ENCODE results near the gene GNG13. TPM values are rescaled to one million over a fixed set of nuclear protein-coding genes. Genes with fewer than 3 reads are reported as not detected.
A peak's percentile ranks its signal among the peaks of the same experiment; 100 is the strongest.

Gene GNG13
- total RNA-seq, 1 donor from 2014 or later, result not detected

GRCh38 chr16:791131-791530 is 9.4 kb downstream of the GNG13 start:
- H3K27ac Mint-ChIP-seq, result no peak overlapping the region
- peaks cover 6% of the 10 kb centered on the region for H3K36me3 Mint-ChIP-seq
- H3K9me3 ChIP-seq (ENCODE audit: low read depth), result no peaks in the 10 kb centered on the region
- no peak overlapping the region for H3K4me3 ChIP-seq
- H3K9ac ChIP-seq, result no peak overlapping the region
- H3K4me1 Mint-ChIP-seq, result peaks cover 5% of the 10 kb centered on the region
- peaks cover 51% of the 10 kb centered on the region for H4K20me1 ChIP-seq (ENCODE audit: low read depth)
- peaks cover 2% of the 10 kb centered on the region for H3K27me3 Mint-ChIP-seq (ENCODE audit: insufficient read depth, low read depth)
- no peaks in the 10 kb centered on the region for H3K27me3 ChIP-seq
- no peak overlapping the region for H2AFZ ChIP-seq (replicated peaks)
- peaks cover 27% of the 10 kb centered on the region for H3K79me2 ChIP-seq (ENCODE audit: low read depth)
- H3K4me2 ChIP-seq, result no peak overlapping the region
- peaks cover 7% of the 10 kb centered on the region for H3K4me1 ChIP-seq
- no peaks in the 10 kb centered on the region for H3F3A ChIP-seq (ENCODE audit: low read depth)
- no peaks in the 10 kb centered on the region for H3K9me3 Mint-ChIP-seq
- TF ChIP-seq EZH2phosphoT487 (IDR thresholded peaks at IDR 0.05) (no peak), CTCF (IDR thresholded peaks at IDR 0.05) (no peak), EZH2 (IDR thresholded peaks at IDR 0.05) (no peak)
- peak overlapping the region; percentile 77 for H3K4me3 Mint-ChIP-seq
- no peak overlapping the region for H3K27ac ChIP-seq
- no peaks in the 10 kb centered on the region for H3K36me3 ChIP-seq
- DNase-seq (ENCODE audit: low spot score), result no peak

GRCh38 chr16:790086-790485 is 10.4 kb downstream of the GNG13 start:
- peaks cover 6% of the 10 kb centered on the region for H3K36me3 Mint-ChIP-seq
- Histone ChIP-seq H3K4me2 (no peak overlapping the region), H4K20me1 (ENCODE audit: low read depth) (peaks cover 52% of the 10 kb centered on the region), H3K27me3 (no peaks in the 10 kb centered on the region), H3K9me3 (ENCODE audit: low read depth) (no peaks in the 10 kb centered on the region), H3K4me3 (no peak overlapping the region), H3K36me3 (no peaks in the 10 kb centered on the region), H3K79me2 (ENCODE audit: low read depth) (peaks cover 27% of the 10 kb centered on the region), H3K9ac (no peak overlapping the region), H3F3A (ENCODE audit: low read depth) (peaks cover 3% of the 10 kb centered on the region), H3K27ac (no peak overlapping the region), H2AFZ (replicated peaks) (no peak overlapping the region), H3K4me1 (peaks cover 7% of the 10 kb centered on the region)
- no peak for DNase-seq (ENCODE audit: low spot score)
- peaks cover 5% of the 10 kb centered on the region for H3K4me1 Mint-ChIP-seq
- H3K27ac Mint-ChIP-seq, result no peak overlapping the region
- peak overlapping the region; percentile 78 for H3K4me3 Mint-ChIP-seq
- TF ChIP-seq EZH2 (IDR thresholded peaks at IDR 0.05) (no peak), EZH2phosphoT487 (IDR thresholded peaks at IDR 0.05) (no peak), CTCF (IDR thresholded peaks at IDR 0.05) (no peak)
- peaks cover 2% of the 10 kb centered on the region for H3K27me3 Mint-ChIP-seq (ENCODE audit: insufficient read depth, low read depth)
- H3K9me3 Mint-ChIP-seq, result no peaks in the 10 kb centered on the region

- Histone ChIP-seq H2AFZ (replicated peaks) (no peak overlapping the region), H4K20me1 (ENCODE audit: low read depth) (peaks cover 46% of the 10 kb centered on the region), H3K27ac (no peak overlapping the region), H3K36me3 (no peaks in the 10 kb centered on the region), H3K4me3 (peak overlapping the region; percentile 87), H3K79me2 (ENCODE audit: low read depth) (peaks cover 27% of the 10 kb centered on the region), H3K9ac (peak overlapping the region; percentile 79), H3K4me2 (peak overlapping the region; percentile 100), H3K9me3 (ENCODE audit: low read depth) (no peaks in the 10 kb centered on the region), H3F3A (ENCODE audit: low read depth) (peaks cover 3% of the 10 kb centered on the region), H3K4me1 (peaks cover 7% of the 10 kb centered on the region), H3K27me3 (no peaks in the 10 kb centered on the region)
- H3K27ac Mint-ChIP-seq, result no peak overlapping the region
- H3K27me3 Mint-ChIP-seq (ENCODE audit: insufficient read depth, low read depth), result peaks cover 2% of the 10 kb centered on the region
- H3K4me1 Mint-ChIP-seq, result peaks cover 5% of the 10 kb centered on the region
- H3K9me3 Mint-ChIP-seq, result no peaks in the 10 kb centered on the region
- TF ChIP-seq EZH2 (IDR thresholded peaks at IDR 0.05), result no peak
- TF ChIP-seq CTCF (IDR thresholded peaks at IDR 0.05), result no peak
- TF ChIP-seq EZH2phosphoT487 (IDR thresholded peaks at IDR 0.05), result no peak
- DNase-seq (ENCODE audit: low spot score), result no peak
- H3K36me3 Mint-ChIP-seq, result peaks cover 6% of the 10 kb centered on the region
- H3K4me3 Mint-ChIP-seq, result peak overlapping the region; percentile 78
Measured at GRCh38 chr16:789191-789850, 11.2 kb downstream of the GNG13 start.
